HFF-Myc (cell line): ENCODE measurements around the gene NSUN3.
"Not testable (repeated sequence)": the region's sequence is repeated elsewhere in the genome, so short reads cannot be mapped to it uniquely, and the experiment has no call there.

ENCODE experiments used
- DNase-seq: peaks from one replicate; pipeline ENCODE4 v3.0.0-alpha.2; 2011; ENCODE audit warnings: low read depth; ENCODE audit errors: extremely low read depth
- H3K4me3 ChIP-seq: replicated peaks from 2 replicates; pipeline ENCODE4 v1.5.1; 2011; ENCODE audit warnings: low read depth, mild to moderate bottlenecking, control low read depth, low read length
- CTCF ChIP-seq: IDR thresholded peaks from 2 replicates; pipeline ENCODE4 v1.5.1; 2012; ENCODE audit warnings: mild to moderate bottlenecking, low read depth, low read length, control low read depth; ENCODE audit errors: missing control alignments

Gene NSUN3

GRCh38 chr3:94101860-94102259, 39.0 kb downstream of the NSUN3 start:
- DNase-seq: no peak
- TF ChIP-seq CTCF: no peak
- H3K4me3 ChIP-seq: no peak overlapping the region

GRCh38 chr3:94106268-94106667, 43.4 kb downstream of the NSUN3 start:
- no peak for DNase-seq
- TF ChIP-seq CTCF: no peak
- no peak overlapping the region for H3K4me3 ChIP-seq

DNA sequence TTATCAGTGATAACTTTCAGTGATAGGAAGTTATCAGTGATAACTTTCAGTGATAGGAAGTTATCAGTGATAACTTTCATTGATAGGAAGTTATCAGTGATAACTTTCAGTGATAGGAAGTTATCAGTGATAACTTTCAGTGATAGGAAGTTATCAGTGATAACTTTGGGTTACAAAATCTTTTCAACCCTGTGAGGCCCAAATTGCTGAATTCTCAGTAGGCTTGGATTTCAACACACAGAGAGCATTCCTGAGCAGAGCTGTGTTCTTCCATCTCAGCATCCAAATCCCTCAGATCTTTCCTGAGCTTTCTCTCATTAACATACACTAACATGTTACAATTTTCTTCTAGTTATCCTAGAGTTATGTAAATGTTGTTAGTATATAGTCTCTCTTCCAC, 47.4 kb downstream of the NSUN3 start:
- not testable (repeated sequence) for DNase-seq, H3K4me3 ChIP-seq

DNA sequence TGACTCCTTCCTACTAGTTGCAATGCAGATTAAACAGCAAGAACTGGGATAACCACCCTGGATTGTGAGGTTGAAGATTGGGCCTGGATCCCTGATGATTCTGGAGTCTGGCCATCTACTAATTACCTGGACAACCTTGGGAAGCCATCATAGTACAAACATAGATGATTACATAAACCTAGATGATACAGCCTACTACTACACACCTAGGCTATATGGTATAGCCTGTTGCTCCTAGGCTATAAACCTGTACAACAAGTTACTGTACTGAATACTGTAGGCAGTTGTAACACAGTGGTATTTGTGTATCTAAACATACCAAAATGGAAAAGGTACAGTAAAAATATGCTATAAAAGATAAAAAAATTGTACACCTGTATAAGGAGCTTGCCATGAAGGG, 48.0 kb downstream of the NSUN3 start:
- no peak overlapping the region for H3K4me3 ChIP-seq
- no peak for TF ChIP-seq CTCF
- DNase-seq: no peak

- DNase-seq: peak; percentile 56
- TF ChIP-seq CTCF: no peak
- H3K4me3 ChIP-seq: no peak overlapping the region
These were observed 51.8 kb downstream of the NSUN3 start for GRCh38 chr3:94114666-94115065.

DNA sequence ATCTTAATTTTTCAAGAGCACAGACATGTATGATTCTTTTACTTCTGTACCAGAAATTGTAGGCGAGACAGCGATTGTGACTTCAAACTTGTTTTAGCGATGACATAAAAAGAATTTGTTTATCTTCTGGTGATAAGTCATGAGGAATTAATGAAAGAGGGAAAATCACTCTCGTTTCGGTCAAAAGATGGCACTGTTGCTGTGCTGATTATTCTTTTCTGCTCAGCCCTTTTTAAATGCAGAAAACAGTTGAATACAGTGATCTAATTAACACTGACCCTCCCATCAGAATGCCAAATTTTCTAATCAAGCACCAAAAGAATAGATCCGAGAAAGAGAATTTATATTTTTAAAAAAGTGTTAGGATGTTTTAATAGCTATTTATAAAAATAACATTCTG, 52.6 kb downstream of the NSUN3 start:
- no peak overlapping the region for H3K4me3 ChIP-seq
- peak; percentile 27 for DNase-seq
- TF ChIP-seq CTCF: peak; percentile 37

- TF ChIP-seq CTCF: no peak
- no peak for DNase-seq
- H3K4me3 ChIP-seq: no peak overlapping the region
These were observed 54.9 kb downstream of the NSUN3 start for GRCh38 chr3:94117729-94118128.
